ENCODE measurements around the gene C6orf47. TPM values are rescaled to one million over a fixed set of nuclear protein-coding genes. Genes with fewer than 3 reads are reported as not detected.

The C6orf47 gene
- total RNA-seq, 1 experiment from 2014 or later, result 13.8 TPM

DNA sequence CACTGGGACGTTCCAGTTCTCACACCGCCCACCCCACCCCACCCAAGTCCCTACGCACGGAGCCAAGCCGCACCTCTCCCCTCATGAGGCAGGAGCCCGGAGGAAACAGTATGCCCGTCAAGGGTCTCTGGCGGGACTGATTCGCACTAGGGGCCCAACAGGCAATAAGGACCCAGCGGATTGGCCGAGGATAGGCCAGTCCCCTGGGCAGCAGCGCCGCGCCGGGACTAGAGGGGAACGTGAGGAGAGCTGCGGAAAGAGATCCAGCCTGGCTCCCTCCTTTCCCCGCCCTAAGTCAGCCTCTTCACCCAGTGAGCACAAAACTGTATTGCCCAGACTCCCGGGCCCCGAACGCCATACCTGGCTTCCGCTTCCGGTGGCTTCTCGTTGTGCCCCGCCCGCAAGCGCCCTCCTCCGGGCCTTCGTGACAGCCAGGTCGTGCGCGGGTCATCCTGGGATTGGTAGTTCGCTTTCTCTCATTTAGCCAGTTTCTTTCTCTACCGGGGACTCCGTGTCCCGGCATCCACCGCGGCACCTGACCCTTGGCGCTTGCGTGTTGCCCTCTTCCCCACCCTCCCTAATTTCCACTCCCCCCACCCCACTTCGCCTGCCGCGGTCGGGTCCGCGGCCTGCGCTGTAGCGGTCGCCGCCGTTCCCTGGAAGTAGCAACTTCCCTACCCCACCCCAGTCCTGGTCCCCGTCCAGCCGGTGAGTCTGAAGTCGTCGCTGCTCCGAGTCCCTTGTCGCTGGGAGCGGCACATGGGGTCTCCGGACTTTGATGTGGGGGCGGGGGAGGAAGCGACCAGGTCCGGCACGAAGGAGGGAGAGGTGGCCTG, 5.1 kb upstream of the C6orf47 start, which contains the start of gene CSNK2B:
TSS of gene CSNK2B (plus strand) at position 580 of the 836 bp plus-strand sequence. CDS start 752 bp downstream, outside the sequence.
- Histone ChIP-seq H3K4me1 (ENCODE audit: low read length) (peaks cover 34% of the 10 kb centered on the region), H3K4me3 (ENCODE audit: low read length) (peak within 1 kb of the TSS; percentile 91), H3K9me3 (ENCODE audit: low read length) (no peaks in the 10 kb centered on the region), H3K79me2 (ENCODE audit: low read length) (peaks cover 44% of the 10 kb centered on the region), H3K27ac (ENCODE audit: low read length) (peak within 1 kb of the TSS; percentile 89), H4K20me1 (ENCODE audit: insufficient read depth, low read depth, low read length) (peaks cover 9% of the 10 kb centered on the region; the same call in 1 of the 2 replicates), H3K9me2 (replicated peaks; ENCODE audit: insufficient read depth, low read length) (no peaks in the 10 kb centered on the region), H3K4me2 (ENCODE audit: low read depth, low read length, poor library complexity, severe bottlenecking) (peak within 1 kb of the TSS; percentile 89), H2AFZ (ENCODE audit: low read length) (no peak within 1 kb of the TSS), H3K36me3 (ENCODE audit: insufficient read depth, low read length) (peaks cover 27% of the 10 kb centered on the region), H3K27me3 (ENCODE audit: low read length) (no peaks in the 10 kb centered on the region), H3K9ac (ENCODE audit: low read length) (peak within 1 kb of the TSS; percentile 94)
- DNase-seq, result peak; percentile 99

DNA sequence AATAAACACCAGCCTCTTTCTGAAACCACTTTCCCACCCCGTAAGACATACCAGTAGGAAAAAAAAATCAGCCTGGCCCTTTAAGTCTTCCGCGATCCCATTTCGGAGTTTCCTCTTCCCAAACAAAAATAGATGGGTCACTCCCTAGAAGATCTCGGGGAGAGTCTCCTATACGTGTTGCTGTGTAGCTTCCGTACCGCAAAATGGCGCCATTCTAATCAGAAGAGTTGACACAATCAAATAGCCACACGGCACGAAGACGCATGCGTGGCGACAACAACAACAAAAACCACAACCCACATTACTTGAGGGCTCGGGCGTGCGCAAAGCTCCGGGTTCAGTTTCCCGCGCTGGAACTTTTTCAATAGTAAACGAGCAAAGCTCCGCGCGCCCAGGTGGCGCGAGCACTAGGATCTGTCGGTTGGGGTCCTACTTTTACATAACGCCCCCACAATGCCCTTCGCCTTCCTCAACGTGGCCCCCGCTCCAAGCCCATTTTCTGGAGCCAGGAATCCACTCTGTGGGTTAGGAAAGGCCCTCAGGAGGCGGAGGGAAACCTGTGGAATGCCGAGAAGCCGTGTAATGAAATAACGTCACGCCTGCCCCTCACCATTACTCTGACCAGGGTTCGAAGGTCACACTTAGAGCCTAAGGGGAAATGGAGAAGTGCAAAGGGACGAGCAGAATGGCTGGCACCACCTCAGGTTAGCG, 4.4 kb upstream of the C6orf47 start, which contains the start of gene GPANK1:
TSS of gene GPANK1 (minus strand) at position 208 of the 711 bp plus-strand sequence. CDS start 519 bp downstream, outside the sequence.
- Histone ChIP-seq H3K4me2 (ENCODE audit: low read depth, low read length, poor library complexity, severe bottlenecking) (peak within 1 kb of the TSS; percentile 89), H3K9ac (ENCODE audit: low read length) (peak within 1 kb of the TSS; percentile 90), H3K36me3 (ENCODE audit: insufficient read depth, low read length) (peaks cover 25% of the 10 kb centered on the region), H2AFZ (ENCODE audit: low read length) (no peak within 1 kb of the TSS), H3K9me3 (ENCODE audit: low read length) (no peaks in the 10 kb centered on the region), H3K9me2 (replicated peaks; ENCODE audit: insufficient read depth, low read length) (no peaks in the 10 kb centered on the region), H3K79me2 (ENCODE audit: low read length) (peaks cover 48% of the 10 kb centered on the region), H3K27me3 (ENCODE audit: low read length) (no peaks in the 10 kb centered on the region), H3K27ac (ENCODE audit: low read length) (peak within 1 kb of the TSS; percentile 89), H4K20me1 (ENCODE audit: insufficient read depth, low read depth, low read length) (peaks cover 9% of the 10 kb centered on the region; the same call in 1 of the 2 replicates), H3K4me3 (ENCODE audit: low read length) (peak within 1 kb of the TSS; percentile 91), H3K4me1 (ENCODE audit: low read length) (peaks cover 35% of the 10 kb centered on the region)
- peak; percentile 97 for DNase-seq

GRCh38 chr6:31663961-31664789, 3.6 kb upstream of the C6orf47 start:
- DNase-seq, result no peak
- H2AFZ ChIP-seq (ENCODE audit: low read length), result no peak overlapping the region
- peaks cover 41% of the 10 kb centered on the region for H3K4me1 ChIP-seq (ENCODE audit: low read length)

DNA sequence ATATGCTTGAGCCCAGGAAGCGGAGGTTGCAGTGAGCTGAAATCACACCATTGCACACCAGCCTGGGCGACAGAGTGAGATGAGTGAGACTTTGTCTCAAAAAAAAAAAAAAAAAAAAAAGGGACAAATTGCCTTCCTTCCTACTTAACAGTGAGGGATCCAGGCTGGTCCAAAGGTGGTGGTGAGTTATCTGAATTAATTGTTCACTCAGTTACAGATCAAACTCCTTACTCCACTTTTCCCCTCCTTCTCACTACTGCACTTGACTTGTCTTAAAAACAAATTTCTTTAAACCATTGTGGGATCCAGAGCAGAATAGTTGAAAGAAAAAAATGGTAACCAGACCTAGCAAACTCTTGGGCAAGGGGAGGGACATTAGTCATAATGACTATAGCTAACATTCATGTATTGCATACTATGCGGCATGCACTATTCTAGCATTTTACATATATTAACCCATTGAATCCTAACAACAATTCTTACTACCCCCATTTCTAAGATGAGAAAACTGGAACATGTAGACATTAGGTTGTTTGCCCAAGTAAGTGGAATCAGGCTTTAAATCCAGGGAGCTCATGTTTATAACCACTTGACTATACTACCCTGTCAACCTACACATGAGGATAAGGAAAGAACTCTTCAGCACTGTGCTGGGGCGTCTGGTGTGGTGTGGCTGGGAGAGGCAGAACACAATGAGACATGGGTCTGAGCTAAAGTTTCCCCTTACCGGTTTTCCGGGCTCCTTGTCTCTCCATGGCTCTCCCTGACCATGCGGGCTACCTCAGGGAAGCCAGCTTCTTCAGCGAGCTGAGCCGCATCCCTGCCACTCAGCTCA, 2.8 kb upstream of the C6orf47 start:
- peaks cover 62% of the 10 kb centered on the region for H3K79me2 ChIP-seq (ENCODE audit: low read length)
- peak overlapping the region; percentile 90 for H3K9ac ChIP-seq (ENCODE audit: low read length)
- H3K4me2 ChIP-seq (ENCODE audit: low read depth, low read length, poor library complexity, severe bottlenecking), result peak overlapping the region; percentile 89
- no peaks in the 10 kb centered on the region for H3K27me3 ChIP-seq (ENCODE audit: low read length)
- DNase-seq, result no peak
- H3K9me3 ChIP-seq (ENCODE audit: low read length), result no peaks in the 10 kb centered on the region
- H3K4me1 ChIP-seq (ENCODE audit: low read length), result peaks cover 49% of the 10 kb centered on the region
- no peaks in the 10 kb centered on the region for H3K9me2 ChIP-seq (replicated peaks; ENCODE audit: insufficient read depth, low read length)
- peaks cover 8% of the 10 kb centered on the region; the same call in 1 of the 2 replicates for H4K20me1 ChIP-seq (ENCODE audit: insufficient read depth, low read depth, low read length)
- H3K36me3 ChIP-seq (ENCODE audit: insufficient read depth, low read length), result peaks cover 12% of the 10 kb centered on the region; the same call in 1 of the 2 replicates
- no peak overlapping the region; the same call in 1 of the 2 replicates for H3K27ac ChIP-seq (ENCODE audit: low read length)
- H3K4me3 ChIP-seq (ENCODE audit: low read length), result peak overlapping the region; percentile 91
- no peak overlapping the region for H2AFZ ChIP-seq (ENCODE audit: low read length)

More at GRCh38 chr6:31663961-31664789, 3.6 kb upstream of the C6orf47 start:
- H4K20me1 ChIP-seq (ENCODE audit: insufficient read depth, low read depth, low read length), result peaks cover 9% of the 10 kb centered on the region; the same call in 1 of the 2 replicates
- H3K27me3 ChIP-seq (ENCODE audit: low read length), result no peaks in the 10 kb centered on the region
- H3K79me2 ChIP-seq (ENCODE audit: low read length), result peaks cover 56% of the 10 kb centered on the region
- H3K27ac ChIP-seq (ENCODE audit: low read length), result peak overlapping the region; percentile 89
- H3K9me3 ChIP-seq (ENCODE audit: low read length), result no peaks in the 10 kb centered on the region
- H3K9ac ChIP-seq (ENCODE audit: low read length), result peak overlapping the region; percentile 90
- H3K36me3 ChIP-seq (ENCODE audit: insufficient read depth, low read length), result peaks cover 21% of the 10 kb centered on the region
- H3K9me2 ChIP-seq (replicated peaks; ENCODE audit: insufficient read depth, low read length), result no peaks in the 10 kb centered on the region
- H3K4me3 ChIP-seq (ENCODE audit: low read length), result peak overlapping the region; percentile 91
- H3K4me2 ChIP-seq (ENCODE audit: low read depth, low read length, poor library complexity, severe bottlenecking), result peak overlapping the region; percentile 89

DNA sequence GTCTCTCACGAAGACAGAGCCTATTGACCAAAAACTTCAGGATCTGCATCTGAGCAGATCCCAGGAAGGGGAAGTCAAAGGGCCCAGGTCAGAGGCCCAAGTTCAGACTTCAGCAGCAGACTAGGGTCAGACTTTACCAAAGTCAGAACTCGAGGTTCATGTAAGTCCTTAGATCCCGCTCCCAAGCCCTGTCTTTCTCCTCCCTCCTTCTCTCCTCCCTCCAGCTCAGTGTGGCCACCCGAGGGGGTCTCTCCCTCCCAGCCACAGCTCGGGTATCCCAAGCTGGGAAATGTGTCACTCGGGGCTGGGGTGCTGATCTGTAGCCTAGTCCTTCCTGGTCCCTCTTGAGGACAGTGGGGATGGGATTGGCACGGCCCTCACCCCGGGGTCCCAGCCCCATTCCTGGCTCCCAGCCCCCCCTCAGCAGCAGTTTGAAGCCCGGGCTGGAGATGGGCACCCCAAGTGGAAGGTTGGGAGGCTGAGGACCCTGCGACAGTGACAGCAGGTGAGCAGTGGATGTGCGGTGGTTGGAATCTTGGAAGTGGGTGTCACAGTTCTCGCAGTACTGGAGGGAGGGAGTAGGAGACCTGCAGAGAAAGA, 1.6 kb upstream of the C6orf47 start:
- Histone ChIP-seq H3K4me3 (ENCODE audit: low read length) (no peak overlapping the region), H3K9me2 (replicated peaks; ENCODE audit: insufficient read depth, low read length) (no peaks in the 10 kb centered on the region), H3K9me3 (ENCODE audit: low read length) (no peaks in the 10 kb centered on the region), H3K9ac (ENCODE audit: low read length) (no peak overlapping the region), H2AFZ (ENCODE audit: low read length) (no peak overlapping the region), H3K36me3 (ENCODE audit: insufficient read depth, low read length) (peaks cover 3% of the 10 kb centered on the region; the same call in 1 of the 2 replicates), H3K27ac (ENCODE audit: low read length) (no peak overlapping the region), H3K4me1 (ENCODE audit: low read length) (peaks cover 53% of the 10 kb centered on the region), H3K79me2 (ENCODE audit: low read length) (peaks cover 62% of the 10 kb centered on the region), H4K20me1 (ENCODE audit: insufficient read depth, low read depth, low read length) (peaks cover 5% of the 10 kb centered on the region; the same call in 1 of the 2 replicates), H3K27me3 (ENCODE audit: low read length) (no peaks in the 10 kb centered on the region), H3K4me2 (ENCODE audit: low read depth, low read length, poor library complexity, severe bottlenecking) (no peak overlapping the region)
- DNase-seq, result no peak

GRCh38 chr6:31661262-31662123, 915 bp upstream of the C6orf47 start:
- H3K9me2 ChIP-seq (replicated peaks; ENCODE audit: insufficient read depth, low read length), result no peaks in the 10 kb centered on the region
- peak; percentile 45 for DNase-seq
- H2AFZ ChIP-seq (ENCODE audit: low read length), result no peak overlapping the region
- peak overlapping the region; percentile 73; the same call in 1 of the 2 replicates for H3K27ac ChIP-seq (ENCODE audit: low read length)
- H3K4me3 ChIP-seq (ENCODE audit: low read length), result peak overlapping the region; percentile 74
- H3K4me1 ChIP-seq (ENCODE audit: low read length), result peaks cover 46% of the 10 kb centered on the region
- H3K36me3 ChIP-seq (ENCODE audit: insufficient read depth, low read length), result 0 out of 2 replicates have a peak, but pooled peaks cover 3% of the 10 kb centered on the region
- H4K20me1 ChIP-seq (ENCODE audit: insufficient read depth, low read depth, low read length), result peaks cover 2% of the 10 kb centered on the region; the same call in 1 of the 2 replicates
- H3K27me3 ChIP-seq (ENCODE audit: low read length), result no peaks in the 10 kb centered on the region
- peak overlapping the region; percentile 75 for H3K4me2 ChIP-seq (ENCODE audit: low read depth, low read length, poor library complexity, severe bottlenecking)
- H3K79me2 ChIP-seq (ENCODE audit: low read length), result peaks cover 56% of the 10 kb centered on the region
- H3K9me3 ChIP-seq (ENCODE audit: low read length), result no peaks in the 10 kb centered on the region
- H3K9ac ChIP-seq (ENCODE audit: low read length), result peak overlapping the region; percentile 81; the same call in 1 of the 2 replicates
